Liver (tissue), 9 donors: ENCODE results near the gene HSD11B1L. TPM values are rescaled to one million over a fixed set of nuclear protein-coding genes. Genes with fewer than 3 reads are reported as not detected.

Experiments
- DNase-seq: peaks from one replicate; pipeline ENCODE4 v3.0.0-alpha.2; 2017; ENCODE audit warnings: low spot score
- H3K27ac ChIP-seq, 2 donors: one replicate each; pipeline ENCODE4 v1.7.0; 2013; ENCODE audit warnings: inconsistent platforms in 2 of 2, low read length in 2 of 2, control low read depth in 1 of 2, low read depth in 1 of 2, mild to moderate bottlenecking in 1 of 2
- H3K27me3 ChIP-seq, 4 donors: one replicate each; pipeline versions ENCODE4 v1.6.1 to v1.7.0; 2013; ENCODE audit warnings: low read length in 3 of 4, inconsistent platforms in 1 of 4, mild to moderate bottlenecking in 1 of 4, moderate library complexity in 1 of 4; ENCODE audit not compliant: control insufficient read depth in 4 of 4, insufficient read depth in 4 of 4
- H3K36me3 ChIP-seq, 4 donors: one replicate each; pipeline versions ENCODE4 v1.6.1 to v1.7.0; 2013; ENCODE audit warnings: low read length in 3 of 4, mild to moderate bottlenecking in 3 of 4, low read depth in 1 of 4, moderate library complexity in 1 of 4; ENCODE audit not compliant: control insufficient read depth in 4 of 4, insufficient read depth in 3 of 4
- H3K4me1 ChIP-seq, 4 donors: one replicate each; pipeline versions ENCODE4 v1.6.1 to v1.7.0; 2013; ENCODE audit warnings: low read length in 3 of 4, mild to moderate bottlenecking in 3 of 4, moderate library complexity in 1 of 4; ENCODE audit not compliant: control insufficient read depth in 4 of 4, insufficient read depth in 4 of 4
- H3K4me3 ChIP-seq, 3 donors: one replicate each; pipeline versions ENCODE4 v1.6.1 to v1.7.0; 2013; ENCODE audit warnings: low read length in 3 of 3, control low read depth in 1 of 3, low read depth in 1 of 3, mild to moderate bottlenecking in 1 of 3
- H3K9ac ChIP-seq, 2 donors: one replicate each; pipeline ENCODE4 v1.7.0; 2013; ENCODE audit warnings: low read length in 2 of 2, mild to moderate bottlenecking in 2 of 2, moderate library complexity in 2 of 2, control low read depth in 1 of 2, low read depth in 1 of 2
- H3K9me3 ChIP-seq, 4 donors: one replicate each; pipeline versions ENCODE4 v1.6.1 to v1.7.0; 2013; ENCODE audit warnings: low read length in 3 of 4; ENCODE audit not compliant: control insufficient read depth in 4 of 4
- ATF3 ChIP-seq: IDR thresholded peaks from 2 replicates; pipeline ENCODE4 v1.6.1; 2016; ENCODE audit warnings: antibody characterized with exemption
- EGR1 ChIP-seq, 2 donors: IDR thresholded peaks; 2 replicates each; pipeline ENCODE4 v1.6.1; 2016 to 2018; ENCODE audit warnings: antibody characterized with exemption in 2 of 2, low read depth in 2 of 2
- FOXA2 ChIP-seq: IDR thresholded peaks from 2 replicates; pipeline ENCODE4 v1.6.1; 2016; ENCODE audit warnings: antibody characterized with exemption
- GABPA ChIP-seq, 2 donors: IDR thresholded peaks in 1 of 2; conservative IDR thresholded peaks in 1 of 2; 2 replicates each; pipeline ENCODE4 v1.6.1; 2016; ENCODE audit warnings: antibody characterized with exemption in 2 of 2, mild to moderate bottlenecking in 1 of 2, moderate library complexity in 1 of 2
- HNF4A ChIP-seq, 2 donors: conservative IDR thresholded peaks; 2 replicates each; pipeline ENCODE4 v1.6.1; 2016; ENCODE audit warnings: antibody characterized with exemption in 2 of 2, mild to moderate bottlenecking in 2 of 2
- HNF4G ChIP-seq: IDR thresholded peaks from 2 replicates; pipeline ENCODE4 v1.6.1; 2016; ENCODE audit warnings: antibody characterized with exemption
- NR2F2 ChIP-seq: IDR thresholded peaks from 2 replicates; pipeline ENCODE4 v1.6.1; 2016; ENCODE audit warnings: antibody characterized with exemption
- REST ChIP-seq: IDR thresholded peaks from 2 replicates; pipeline ENCODE4 v1.6.1; 2016; ENCODE audit warnings: antibody characterized with exemption, mild to moderate bottlenecking
- RXRA ChIP-seq, 2 donors: IDR thresholded peaks; 2 replicates each; pipeline ENCODE4 v1.6.1; 2017 to 2018; ENCODE audit warnings: antibody characterized with exemption in 2 of 2, mild to moderate bottlenecking in 1 of 2
- SP1 ChIP-seq: IDR thresholded peaks from 2 replicates; pipeline ENCODE4 v1.6.1; 2018; ENCODE audit warnings: antibody characterized with exemption, mild to moderate bottlenecking
- TAF1 ChIP-seq: conservative IDR thresholded peaks from 2 replicates; pipeline ENCODE4 v1.6.1; 2016; ENCODE audit warnings: antibody characterized with exemption, mild to moderate bottlenecking
- ZBTB33 ChIP-seq: IDR thresholded peaks from 2 replicates; pipeline ENCODE4 v1.6.1; 2016; ENCODE audit warnings: antibody characterized with exemption
- WGBS: extraction: QIAGEN DNeasy Blood & Tissue Kit; methylation state at CpG from one replicate; pipeline ENCODE4 v1.1.7; 2013; 5-methylcytosine and 5-hydroxymethylcytosine counted together
- polyA plus RNA-seq, 2 donors: library from polyadenylated mRNA; stranded (reverse) in 1 of 2; unstranded in 1 of 2; fragments of 200-250 nt in 1 of 2; fragments of >200 nt in 1 of 2; fragmentation: Nextera tagmentation in 1 of 2; extraction: Ambion mirVana in 1 of 2; gene quantifications; one replicate each; pipeline versions ENCODE4 v1.2.1 to v1.2.3, GENCODE V29; 2013 to 2015
- total RNA-seq, 2 donors: library from RNA; depleted of rRNA; stranded (reverse); fragments of >200 nt; gene quantifications; one replicate each; pipeline ENCODE4 v1.2.3, GENCODE V29; 2014
- donor health status: healthy.
- donor health status: healthy.
- donor health status: healthy.
- donor health status: healthy.
- donor health status: healthy.

HSD11B1L gene
- total and polyA plus RNA-seq, 4 donors: 1.3 to 2.5 (median 1.9) TPM

- 92% methylated on average over 5 of the region's 5 CpGs for WGBS
- TF ChIP-seq EGR1 (IDR thresholded peaks at IDR 0.05; ENCODE audit: low read depth in 2 of 2): no peak
- TF ChIP-seq NR2F2: no peak
- TF ChIP-seq ATF3: no peak
- no peak for TF ChIP-seq HNF4G
- no peak for TF ChIP-seq SP1
- no peak for TF ChIP-seq RXRA (IDR thresholded peaks at IDR 0.05)
- no peak for TF ChIP-seq TAF1
- no peak for TF ChIP-seq REST
- TF ChIP-seq HNF4A (conservative IDR thresholded peaks at IDR 0.05): no peak
- TF ChIP-seq ZBTB33: no peak
- DNase-seq: no peak
These were observed 6.1 kb upstream of the HSD11B1L start for GRCh38 chr19:5674714-5675113.

GRCh38 chr19:5676105-5676771 is 4.6 kb upstream of the HSD11B1L start:
- no peak for DNase-seq
- Histone ChIP-seq H3K9ac (no peak overlapping the region), H3K36me3 (peaks cover 0 to 4% (median under 1%) of the 10 kb centered on the region in 4 donors), H3K9me3 (no peaks in the 10 kb centered on the region), H3K4me1 (peaks cover 3 to 17% (median 12%) of the 10 kb centered on the region in 4 donors), H3K27ac (no peak overlapping the region), H3K27me3 (no peaks in the 10 kb centered on the region), H3K4me3 (no peak overlapping the region)
- TF ChIP-seq GABPA (IDR thresholded peaks at IDR 0.05 in 1 of 2, conservative IDR thresholded peaks at IDR 0.05 in 1 of 2): no peak
- no peak for TF ChIP-seq HNF4G
- no peak for TF ChIP-seq REST
- TF ChIP-seq ATF3: no peak
- TF ChIP-seq FOXA2: no peak
- WGBS: 79% methylated on average over 17 of the region's 17 CpGs

More at GRCh38 chr19:5674714-5675113, 6.1 kb upstream of the HSD11B1L start:
- no peak overlapping the region for H3K9ac ChIP-seq
- H3K27ac ChIP-seq: no peak overlapping the region
- no peak overlapping the region for H3K4me3 ChIP-seq
- H3K36me3 ChIP-seq: peaks cover 0 to 7% (median 4%) of the 10 kb centered on the region in 4 donors
- H3K9me3 ChIP-seq: no peaks in the 10 kb centered on the region
- H3K27me3 ChIP-seq: no peaks in the 10 kb centered on the region
- peaks cover 0 to 12% (median 6%) of the 10 kb centered on the region in 4 donors for H3K4me1 ChIP-seq
